GM18520 (cell line): ENCODE measurements around the gene FCRL6.

Experiments
- ATAC-seq: cut with Tn5 transposase; IDR thresholded peaks from one replicate; pipeline ENCODE4 v1.9.1; 2021; ENCODE audit not compliant: unreplicated experiment

FCRL6 gene, protein sequence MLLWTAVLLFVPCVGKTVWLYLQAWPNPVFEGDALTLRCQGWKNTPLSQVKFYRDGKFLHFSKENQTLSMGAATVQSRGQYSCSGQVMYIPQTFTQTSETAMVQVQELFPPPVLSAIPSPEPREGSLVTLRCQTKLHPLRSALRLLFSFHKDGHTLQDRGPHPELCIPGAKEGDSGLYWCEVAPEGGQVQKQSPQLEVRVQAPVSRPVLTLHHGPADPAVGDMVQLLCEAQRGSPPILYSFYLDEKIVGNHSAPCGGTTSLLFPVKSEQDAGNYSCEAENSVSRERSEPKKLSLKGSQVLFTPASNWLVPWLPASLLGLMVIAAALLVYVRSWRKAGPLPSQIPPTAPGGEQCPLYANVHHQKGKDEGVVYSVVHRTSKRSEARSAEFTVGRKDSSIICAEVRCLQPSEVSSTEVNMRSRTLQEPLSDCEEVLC

DNA sequence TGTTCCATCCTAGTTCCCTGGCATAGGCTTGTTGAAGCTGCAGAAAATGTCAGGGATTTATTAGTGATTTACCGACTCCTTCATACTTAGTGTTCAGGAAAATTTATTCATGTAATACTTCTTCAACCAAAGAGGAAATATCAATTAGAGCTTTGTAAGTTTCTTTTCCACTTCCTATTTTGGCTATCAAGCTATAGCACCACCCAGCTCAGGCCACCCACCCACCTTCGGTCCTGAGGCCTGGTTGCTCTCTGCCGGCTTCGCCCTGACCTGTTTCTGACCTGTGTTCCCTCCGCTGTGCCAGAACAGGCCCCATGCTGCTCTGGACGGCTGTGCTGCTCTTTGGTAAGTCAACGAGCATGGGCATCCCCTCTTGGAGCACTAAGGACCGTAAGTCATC, at the start of gene FCRL6:
TSS of gene FCRL6 (plus strand) at position 250 of the 400 bp plus-strand sequence. CDS start at position 315, 65 bp downstream.
- no peak for ATAC-seq

DNA sequence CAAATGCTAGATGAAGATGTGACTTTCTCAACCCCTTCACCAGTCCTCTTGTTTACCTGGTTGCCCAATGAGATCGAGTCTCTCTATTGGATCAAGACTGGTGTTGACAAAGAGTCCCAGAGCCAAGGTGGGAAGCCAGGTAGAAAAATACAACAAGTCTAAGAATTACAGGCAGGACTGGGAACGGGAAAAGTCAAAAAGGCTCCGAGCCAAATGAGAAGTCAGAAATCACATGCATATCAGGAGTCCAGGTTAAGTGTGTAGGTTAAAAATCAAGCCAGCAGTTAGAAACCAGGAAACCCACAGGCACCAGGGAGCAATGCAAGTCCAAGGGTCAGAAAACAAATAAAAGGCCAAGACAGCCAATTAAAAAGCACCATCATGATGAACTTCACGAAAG, 48.8 kb upstream of the FCRL6 start:
- no peak for ATAC-seq

DNA sequence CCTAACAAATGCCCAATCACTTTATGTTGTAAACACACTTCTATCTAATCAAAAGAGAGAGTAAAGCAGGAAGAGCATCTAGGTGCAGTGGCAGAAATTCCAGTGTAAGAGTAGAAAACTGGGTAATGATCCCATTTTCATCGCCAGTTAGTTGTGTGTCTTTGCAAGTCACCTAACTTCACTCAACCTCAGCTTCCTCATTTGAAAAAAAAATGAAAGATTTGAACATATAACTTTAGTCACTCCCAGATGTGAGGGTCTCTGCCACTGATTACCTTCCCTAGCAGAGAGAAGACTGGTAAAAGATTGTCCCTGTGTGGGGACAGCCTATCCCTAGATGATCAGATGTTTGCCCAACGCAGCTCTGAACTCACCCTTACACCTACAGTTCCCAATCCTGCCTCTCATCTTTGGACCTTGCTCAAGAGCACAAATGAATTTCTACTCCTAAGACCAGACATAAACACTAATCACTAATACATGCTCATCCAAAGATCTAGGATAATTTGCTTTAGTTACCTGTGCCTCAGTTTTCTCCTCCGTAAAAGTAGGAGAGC, 46.6 kb upstream of the FCRL6 start:
- no peak for ATAC-seq

DNA sequence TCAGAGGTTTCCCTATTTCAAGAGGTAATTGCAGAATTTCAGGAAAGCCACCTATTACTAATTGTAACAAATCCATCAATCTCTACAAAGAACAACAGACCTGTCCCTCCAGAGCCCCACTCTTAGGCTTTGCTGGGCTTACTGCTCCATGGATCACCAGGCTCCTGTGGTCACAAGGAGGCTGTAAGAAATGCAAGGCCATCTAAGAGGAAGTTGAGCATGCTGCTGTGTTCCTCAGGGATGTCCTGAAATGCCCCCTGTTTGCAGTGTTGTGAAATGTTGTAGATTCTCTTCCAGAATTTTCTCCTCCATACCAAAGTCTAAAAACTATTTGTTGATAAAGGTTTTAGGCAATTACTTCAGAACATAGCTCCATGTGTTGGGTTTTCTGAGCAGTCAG, 45.8 kb upstream of the FCRL6 start:
- no peak for ATAC-seq

DNA sequence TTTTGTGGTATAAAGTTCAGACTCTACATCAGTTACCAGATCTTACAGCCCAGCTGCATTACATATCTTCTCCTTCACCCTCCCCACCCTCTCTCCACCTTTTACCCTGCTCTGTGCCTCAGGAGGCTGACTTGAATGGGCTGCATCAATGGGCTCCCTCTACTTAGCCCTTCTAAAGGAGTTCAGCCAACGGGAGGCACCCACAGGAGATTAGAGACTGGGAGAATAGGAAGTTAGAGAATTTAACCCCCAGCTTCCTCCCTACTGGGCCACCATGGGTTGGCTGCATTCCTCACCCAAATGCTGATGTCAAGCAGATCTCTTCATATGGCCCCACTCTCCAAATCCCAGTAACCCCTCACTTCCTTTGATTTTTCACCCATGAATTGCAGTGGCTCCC, 38.5 kb upstream of the FCRL6 start:
- ATAC-seq: no peak

DNA sequence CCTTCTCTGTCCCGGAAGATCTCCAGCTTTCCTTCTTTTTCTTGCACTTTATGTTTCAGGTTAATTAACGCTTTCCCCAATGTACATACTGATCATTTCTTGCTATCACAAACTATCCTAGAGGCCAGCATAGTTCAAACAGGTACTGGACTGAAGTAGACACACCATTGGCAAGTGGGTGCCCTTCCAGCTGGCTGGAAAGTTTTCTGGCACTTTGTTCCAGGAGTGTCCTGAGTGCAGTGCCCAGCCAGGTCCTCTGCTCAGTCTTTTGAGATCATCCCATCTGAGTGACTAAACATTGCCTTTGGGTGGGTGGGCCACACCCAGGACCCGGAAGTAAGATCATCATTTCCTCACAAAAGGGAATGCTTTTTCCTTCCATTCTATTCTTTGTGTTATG, 36.4 kb upstream of the FCRL6 start:
- ATAC-seq: no peak

DNA sequence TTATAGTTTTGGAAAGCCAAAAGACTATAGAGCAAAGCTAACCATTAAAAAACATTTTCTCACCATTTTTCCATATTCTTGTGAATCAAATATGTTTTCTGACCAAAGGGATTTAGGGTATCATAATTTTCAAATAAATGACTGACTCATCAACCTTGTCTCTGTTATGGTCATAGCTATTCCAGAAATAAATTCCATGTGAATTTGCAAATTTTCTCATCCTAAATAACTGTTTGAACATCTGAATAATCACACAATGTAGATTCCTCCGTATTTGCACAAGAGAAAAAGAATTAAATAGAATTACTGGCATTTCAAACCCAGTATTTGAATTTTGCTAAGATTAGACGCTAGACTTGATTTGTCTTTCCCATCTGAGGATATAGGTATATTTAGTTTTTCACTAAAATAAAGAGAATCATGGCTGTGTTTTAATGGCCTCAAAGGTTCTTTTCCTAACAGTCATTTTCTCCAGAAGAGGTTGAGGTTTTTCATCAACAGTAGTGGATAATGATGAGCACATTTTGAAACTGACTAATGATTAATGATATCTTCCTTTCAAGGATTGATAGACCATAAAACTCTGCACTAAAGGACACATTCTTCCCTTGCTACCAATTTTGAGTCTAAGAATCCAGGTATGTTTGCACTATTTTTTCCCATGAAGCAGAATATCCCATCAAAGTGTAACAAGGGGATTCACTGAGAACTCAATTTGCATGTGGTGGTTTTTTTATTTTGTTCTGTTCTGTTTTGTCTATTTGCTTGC, 30.8 kb upstream of the FCRL6 start:
- no peak for ATAC-seq

DNA sequence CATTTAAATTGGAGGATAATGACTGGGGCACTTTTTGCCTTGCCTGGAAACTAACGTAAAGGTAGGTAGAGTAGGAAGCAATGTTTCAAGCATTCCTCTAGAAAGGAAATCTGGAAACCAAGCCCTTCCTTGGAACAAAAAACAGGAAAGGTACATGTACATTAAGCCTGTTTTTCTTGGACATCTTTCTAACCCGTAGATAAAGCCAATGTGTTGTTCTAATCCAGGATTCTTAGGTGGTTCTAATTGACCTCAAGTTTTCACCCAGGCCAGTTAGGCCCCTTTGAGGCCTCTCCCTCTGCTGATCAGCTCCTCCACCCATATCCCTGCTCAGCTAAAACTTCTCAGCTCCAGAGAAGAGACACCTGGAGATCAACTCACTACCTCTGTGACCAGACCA, 27.7 kb upstream of the FCRL6 start:
- no peak for ATAC-seq

DNA sequence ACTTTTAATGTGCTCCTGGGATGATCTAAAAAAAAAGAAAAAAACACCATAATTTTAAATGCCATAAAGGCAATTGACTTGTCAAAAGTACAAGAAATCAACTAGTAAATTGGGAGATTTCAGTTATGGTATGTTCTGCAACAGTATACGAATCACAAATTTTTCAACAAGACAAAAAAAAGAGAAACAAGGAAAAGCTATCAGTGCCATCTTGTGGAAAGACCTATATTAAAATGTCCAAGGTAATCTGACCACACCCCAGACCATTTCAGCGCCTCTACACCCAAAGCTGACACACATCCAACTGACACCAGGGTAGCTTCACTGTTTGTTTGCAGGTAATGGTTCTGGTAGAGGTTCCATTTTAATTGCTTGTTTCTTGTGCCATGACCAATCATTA, 26.4 kb upstream of the FCRL6 start:
- no peak for ATAC-seq

DNA sequence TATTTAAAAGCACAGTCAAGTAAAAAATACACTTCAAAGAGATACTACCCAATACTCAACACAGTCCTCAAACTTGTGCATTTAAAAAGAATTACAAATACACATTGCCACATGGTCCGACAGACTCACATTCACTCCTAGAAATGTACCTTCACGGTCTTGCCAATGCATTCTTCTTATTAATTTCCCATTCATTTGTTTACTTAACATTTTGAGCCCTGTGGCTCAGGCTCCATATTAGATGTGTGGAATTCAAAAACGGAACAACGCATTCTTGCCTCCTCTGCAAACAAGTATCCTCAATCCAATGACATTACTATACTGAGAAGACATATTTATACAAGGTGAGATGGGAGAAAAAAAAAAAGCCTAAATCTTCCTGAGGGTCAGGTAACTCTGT, 23.9 kb upstream of the FCRL6 start:
- no peak for ATAC-seq

DNA sequence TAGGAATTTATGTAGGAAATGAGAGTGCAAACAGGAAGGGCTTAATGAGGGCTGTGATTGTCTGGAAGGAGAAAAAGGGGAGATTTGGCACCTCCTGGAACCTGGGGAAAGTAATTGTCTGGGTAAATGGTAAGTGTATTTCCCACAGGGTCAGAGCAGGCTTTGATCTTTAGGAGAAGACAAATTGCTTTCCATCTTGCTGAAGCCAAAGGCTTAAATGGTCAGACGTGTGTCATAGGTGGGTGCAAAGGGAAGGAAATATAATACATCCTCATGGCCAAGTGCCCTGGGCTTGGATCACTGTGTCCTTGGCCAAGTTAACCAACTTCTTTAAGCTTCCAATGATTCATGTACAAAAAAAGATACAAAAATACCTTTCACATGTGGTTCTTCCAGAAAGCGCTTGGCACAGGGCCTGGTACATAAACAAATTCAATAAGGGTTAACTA, 22.7 kb upstream of the FCRL6 start:
- ATAC-seq: no peak

DNA sequence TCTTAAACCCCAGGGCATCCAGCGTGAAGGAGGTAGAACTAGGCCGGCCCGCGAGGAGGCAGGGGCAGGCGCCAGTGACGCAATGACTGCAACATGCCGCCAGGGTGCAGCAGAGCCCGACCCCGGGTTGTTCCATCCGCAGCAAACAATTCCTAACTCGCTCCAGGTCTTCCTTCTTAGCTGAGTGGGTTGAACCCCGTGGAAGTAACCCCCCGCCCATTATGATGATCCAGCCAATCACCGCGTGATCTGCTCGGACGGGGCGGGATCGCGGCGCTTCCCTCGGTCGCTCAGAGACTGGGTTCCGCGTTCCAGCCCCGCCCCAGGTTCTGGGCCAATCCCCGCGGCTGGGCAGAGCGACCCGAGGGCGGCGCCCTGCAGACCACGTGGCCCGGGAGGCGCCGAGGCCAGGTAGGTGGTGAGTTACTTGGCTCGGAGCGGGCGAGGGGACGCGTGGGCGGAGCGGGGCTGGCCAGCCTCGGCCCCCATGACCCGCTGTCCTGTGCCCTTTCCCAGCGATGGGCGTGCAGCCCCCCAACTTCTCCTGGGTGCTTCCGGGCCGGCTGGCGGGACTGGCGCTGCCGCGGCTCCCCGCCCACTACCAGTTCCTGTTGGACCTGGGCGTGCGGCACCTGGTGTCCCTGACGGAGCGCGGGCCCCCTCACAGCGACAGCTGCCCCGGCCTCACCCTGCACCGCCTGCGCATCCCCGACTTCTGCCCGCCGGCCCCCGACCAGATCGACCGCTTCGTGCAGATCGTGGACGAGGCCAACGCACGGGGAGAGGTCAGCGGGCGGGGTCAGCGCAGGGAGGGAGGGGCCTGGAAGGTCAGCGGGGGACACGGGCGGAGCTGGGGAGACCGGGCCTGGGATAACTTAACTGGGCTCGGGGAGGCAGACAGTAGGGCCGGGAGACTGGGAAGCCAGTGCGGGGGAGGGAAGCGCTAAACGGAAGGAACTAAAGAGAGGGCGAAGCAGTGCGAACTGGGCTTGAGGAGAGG, 21.3 kb upstream of the FCRL6 start, which contains the start of gene DUSP23:
TSS of gene DUSP23 (plus strand) at position 380 of the 1,000 bp plus-strand sequence. CDS start at position 519, 139 bp downstream.
- peak; percentile 96 for ATAC-seq

DNA sequence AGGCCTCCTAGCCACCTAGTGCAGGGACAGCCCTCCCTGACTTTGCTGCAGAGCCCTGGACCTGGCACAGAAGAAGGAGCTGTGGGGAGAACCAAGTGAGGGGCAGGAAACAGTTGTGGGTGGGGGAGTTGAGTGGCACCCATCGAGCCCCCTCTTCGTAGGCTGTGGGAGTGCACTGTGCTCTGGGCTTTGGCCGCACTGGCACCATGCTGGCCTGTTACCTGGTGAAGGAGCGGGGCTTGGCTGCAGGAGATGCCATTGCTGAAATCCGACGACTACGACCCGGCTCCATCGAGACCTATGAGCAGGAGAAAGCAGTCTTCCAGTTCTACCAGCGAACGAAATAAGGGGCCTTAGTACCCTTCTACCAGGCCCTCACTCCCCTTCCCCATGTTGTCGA, 20.2 kb upstream of the FCRL6 start:
- no peak for ATAC-seq

DNA sequence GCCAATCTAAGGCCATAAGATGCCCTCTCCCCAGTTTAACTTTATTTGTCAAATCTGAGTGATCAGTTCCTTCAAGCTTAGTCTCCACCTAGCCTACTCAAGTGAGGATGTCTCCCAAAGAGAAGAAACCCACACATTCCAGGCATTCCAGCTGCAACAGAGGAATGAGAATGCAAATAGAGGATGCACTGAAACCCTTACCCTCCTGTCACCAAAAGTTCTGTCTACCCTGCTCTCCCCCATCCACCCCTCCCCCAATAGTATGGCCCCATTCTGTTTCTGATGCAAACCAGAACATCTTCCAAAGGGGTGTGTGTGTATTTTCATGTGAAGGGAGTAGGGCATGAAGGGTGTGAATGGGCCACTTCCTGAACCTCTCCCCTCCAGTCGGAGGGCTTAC, 18.4 kb upstream of the FCRL6 start:
- no peak for ATAC-seq

DNA sequence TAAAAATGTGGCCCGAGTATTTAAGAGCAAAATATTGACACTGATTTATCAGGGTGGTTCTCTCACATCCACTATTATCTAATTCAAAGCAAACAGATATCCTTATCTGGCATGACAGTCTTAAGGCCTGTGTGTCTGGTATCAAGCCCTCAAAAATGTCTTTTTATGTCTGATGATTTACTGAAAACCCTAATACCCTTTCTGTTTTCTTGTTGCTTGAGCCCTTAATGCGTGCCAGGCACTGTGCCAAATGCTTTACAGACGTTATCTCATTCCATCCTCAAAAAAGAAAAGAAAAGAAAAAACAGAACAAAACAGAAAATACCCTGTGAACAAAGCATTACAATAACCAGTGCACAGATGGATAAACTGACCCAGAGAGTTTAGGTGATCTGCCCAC, 15.7 kb upstream of the FCRL6 start:
- no peak for ATAC-seq

DNA sequence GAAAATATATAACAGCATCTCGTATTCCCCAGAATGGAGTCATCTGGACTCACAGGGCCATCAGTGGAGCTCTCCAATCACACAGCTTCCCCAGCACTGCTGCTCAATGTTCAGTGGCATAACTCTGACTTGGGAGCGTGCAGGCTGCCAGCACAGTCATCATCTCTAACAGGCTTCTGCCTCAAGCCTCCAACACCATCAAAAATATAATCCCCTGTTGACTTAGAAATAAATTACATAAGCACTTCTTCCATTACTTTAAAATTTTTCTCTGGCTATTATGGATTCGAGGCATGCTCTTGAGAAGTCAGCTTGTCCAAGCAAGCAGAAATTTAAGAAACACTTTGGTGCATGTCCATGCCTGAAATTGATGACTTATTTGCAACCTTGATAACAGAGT, 15.2 kb upstream of the FCRL6 start:
- no peak for ATAC-seq

DNA sequence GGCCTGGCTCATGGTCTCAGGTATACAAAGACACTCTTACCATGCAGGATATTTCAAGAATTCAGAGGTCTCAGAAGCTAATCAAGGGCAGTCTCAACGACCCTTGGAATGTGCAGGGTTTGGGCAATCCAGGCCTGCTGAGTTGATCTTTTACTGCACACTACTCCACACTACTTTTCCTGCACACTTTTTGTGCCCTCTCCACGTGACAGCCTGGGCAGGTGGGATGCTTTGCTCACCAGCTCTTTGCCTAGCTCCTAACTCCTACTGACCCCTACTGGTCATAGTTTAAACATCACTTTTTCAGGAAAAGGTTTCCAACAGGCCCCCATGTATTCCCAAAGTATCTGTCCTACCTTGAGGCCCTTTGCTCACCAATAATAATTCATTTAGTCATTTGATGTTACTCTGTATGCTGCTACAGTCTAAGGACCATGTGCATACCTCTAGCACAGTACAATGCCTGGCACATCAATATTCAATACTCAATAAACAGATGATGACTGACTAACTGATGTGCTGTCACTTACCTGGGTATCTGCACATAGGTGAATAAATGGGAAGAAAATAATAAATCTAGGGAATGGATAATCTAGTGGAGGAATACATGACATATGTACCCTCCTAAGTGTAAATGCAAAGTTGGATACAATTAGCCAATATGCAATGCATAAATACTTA, 11.8 kb upstream of the FCRL6 start:
- no peak for ATAC-seq

DNA sequence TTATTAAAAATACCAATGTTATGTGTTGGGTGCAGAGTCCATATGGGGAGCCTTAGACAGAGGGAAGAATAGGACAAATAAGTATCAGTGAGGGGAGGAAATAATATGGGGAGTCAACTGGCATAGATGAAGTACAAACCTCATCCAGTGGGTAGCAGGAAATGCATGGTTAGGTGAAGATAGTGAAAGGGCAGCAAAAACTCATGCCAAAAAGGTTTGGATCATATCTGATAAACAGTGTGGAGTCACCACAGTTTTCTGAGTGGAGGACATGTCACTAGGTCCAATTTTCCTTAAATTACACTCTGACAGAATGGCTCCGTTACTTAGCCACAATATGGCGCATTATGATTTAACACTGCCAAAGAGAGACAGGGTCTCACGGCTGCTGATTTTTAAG, 11.1 kb upstream of the FCRL6 start:
- no peak for ATAC-seq

DNA sequence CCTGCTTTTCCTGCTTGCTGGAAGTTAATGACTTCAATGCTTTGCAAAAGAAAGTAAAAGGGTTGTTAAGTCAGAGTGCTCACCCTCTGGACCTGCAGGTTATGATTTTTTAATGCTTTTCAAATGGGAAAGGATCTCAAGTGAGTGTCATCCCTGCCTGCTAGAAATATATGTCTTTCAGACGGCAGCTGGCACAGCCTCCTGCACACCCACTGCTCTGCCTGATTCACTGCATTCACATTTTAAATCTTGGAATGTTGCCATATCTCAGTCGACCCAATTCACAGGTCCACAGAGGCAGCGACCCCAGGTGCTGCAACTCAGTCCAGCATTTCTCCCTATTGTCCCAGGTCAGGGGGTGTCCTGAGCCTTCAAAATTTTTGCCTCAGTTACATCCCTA, 10.7 kb upstream of the FCRL6 start:
- ATAC-seq: no peak

DNA sequence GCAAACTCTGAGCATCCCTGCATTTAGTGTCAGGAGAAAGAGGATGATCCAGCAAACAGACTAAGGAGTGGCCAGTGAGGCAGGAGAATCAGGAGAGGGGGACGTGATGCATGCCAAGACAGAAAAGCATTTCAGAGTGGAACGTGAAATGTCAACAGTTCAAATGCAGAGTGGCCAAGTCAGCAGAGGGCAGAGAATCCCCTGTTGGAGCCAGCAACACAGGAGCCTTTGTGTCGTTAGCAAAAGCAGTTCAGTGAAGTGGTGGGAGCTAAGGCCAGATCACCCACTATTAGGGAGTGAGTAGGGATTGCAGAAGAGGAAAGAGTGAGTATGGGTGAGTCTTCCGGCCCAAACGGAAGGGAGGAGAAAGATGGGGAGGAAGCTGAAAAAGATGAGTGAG, 6.6 kb upstream of the FCRL6 start:
- no peak for ATAC-seq
